SK-N-SH treated with all-trans-retinoic acid at 6 μM for 48 hours (cell line): ENCODE data around the gene FNDC3B.

Source experiments
- RARB ChIP-seq: fragments of 250-450 bp; sonication (Bioruptor Pico); IDR thresholded peaks from 2 replicates; pipeline ENCODE4 v1.8.0; 2021; ENCODE audit warnings: mild to moderate bottlenecking, moderate library complexity
- SNAI2 ChIP-seq: fragments of 250-450 bp; sonication (Bioruptor Pico); IDR thresholded peaks from 2 replicates; pipeline ENCODE4 v1.5.0; 2020; ENCODE audit warnings: mild to moderate bottlenecking, moderate library complexity
- ZC3H10 ChIP-seq: fragments of 250-450 bp; sonication (Bioruptor Pico); IDR thresholded peaks from 2 replicates; pipeline ENCODE4 v1.5.1; 2021; ENCODE audit warnings: mild to moderate bottlenecking, moderate library complexity
- ZFP3 ChIP-seq: fragments of 250-450 bp; sonication (Bioruptor Pico); IDR thresholded peaks from 2 replicates; pipeline ENCODE4 v1.5.0; 2020; ENCODE audit warnings: mild to moderate bottlenecking, moderate library complexity
- ZNF70 ChIP-seq: fragments of 450-650 bp; formaldehyde crosslinking; IDR thresholded peaks from 2 replicates; pipeline ENCODE4 v1.5.0; 2020; ENCODE audit warnings: mild to moderate bottlenecking, moderate library complexity
- ZNF8 ChIP-seq: fragments of 450-650 bp; formaldehyde crosslinking; IDR thresholded peaks from 2 replicates; pipeline ENCODE4 v1.5.0; 2020; ENCODE audit warnings: mild to moderate bottlenecking, moderate library complexity
- TF ChIP-seq, protein P1 (sequence below): fragments of 250-450 bp; sonication (Bioruptor Pico); IDR thresholded peaks from 2 replicates; pipeline ENCODE4 v1.5.1; 2021; ENCODE audit warnings: mild to moderate bottlenecking, moderate library complexity
- TF ChIP-seq, protein P2 (sequence below): fragments of 250-450 bp; sonication (Bioruptor Pico); IDR thresholded peaks from 2 replicates; pipeline ENCODE4 v1.8.0; 2020; ENCODE audit warnings: mild to moderate bottlenecking, moderate library complexity, borderline replicate concordance
- TF ChIP-seq, protein P3 (sequence below): fragments of 250-450 bp; sonication (Bioruptor Pico); IDR thresholded peaks from 2 replicates; pipeline ENCODE4 v1.5.1; 2020; ENCODE audit warnings: low read depth, mild to moderate bottlenecking, moderate library complexity
- TF ChIP-seq, protein P4 (sequence below): fragments of 250-450 bp; sonication (Bioruptor Pico); IDR thresholded peaks from 2 replicates; pipeline ENCODE4 v1.8.0; 2021; ENCODE audit warnings: low read depth, mild to moderate bottlenecking, moderate library complexity, borderline replicate concordance

DNA sequence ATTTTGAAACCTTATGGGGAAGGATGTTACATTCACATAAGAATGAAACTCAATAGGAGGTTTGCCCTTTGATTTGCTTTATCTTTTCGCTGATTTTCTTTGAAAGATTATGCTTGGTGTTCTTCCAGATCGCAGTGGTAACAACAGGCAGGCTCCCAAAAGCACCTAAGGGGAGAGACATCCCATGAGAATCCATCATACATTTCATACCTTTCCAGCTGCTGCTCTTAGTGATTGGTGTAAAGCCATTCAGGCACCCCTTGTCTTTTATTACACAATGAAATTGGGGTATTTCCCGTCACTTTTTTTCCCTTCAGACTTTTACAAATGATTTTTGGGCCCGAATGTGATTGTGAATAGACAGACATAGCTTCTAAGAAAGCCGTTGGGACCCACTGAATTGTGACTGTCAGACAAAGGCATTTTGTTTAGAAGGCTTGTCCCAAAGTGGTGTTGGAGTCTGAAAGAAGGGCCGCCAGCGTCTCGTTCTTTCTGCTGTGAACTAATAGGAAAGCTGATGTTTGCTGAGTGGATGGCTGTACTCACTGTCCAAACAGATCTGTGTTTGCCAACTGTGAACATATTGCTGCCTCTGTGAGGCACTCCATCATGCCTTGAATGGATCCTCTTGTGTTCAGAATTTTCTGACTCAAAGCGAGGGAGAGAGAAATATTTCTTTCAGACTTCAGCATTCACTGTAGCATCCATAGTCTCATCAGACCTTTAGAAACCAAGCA is 164.3 kb downstream of the FNDC3B start:
- TF ChIP-seq, protein P1, sequence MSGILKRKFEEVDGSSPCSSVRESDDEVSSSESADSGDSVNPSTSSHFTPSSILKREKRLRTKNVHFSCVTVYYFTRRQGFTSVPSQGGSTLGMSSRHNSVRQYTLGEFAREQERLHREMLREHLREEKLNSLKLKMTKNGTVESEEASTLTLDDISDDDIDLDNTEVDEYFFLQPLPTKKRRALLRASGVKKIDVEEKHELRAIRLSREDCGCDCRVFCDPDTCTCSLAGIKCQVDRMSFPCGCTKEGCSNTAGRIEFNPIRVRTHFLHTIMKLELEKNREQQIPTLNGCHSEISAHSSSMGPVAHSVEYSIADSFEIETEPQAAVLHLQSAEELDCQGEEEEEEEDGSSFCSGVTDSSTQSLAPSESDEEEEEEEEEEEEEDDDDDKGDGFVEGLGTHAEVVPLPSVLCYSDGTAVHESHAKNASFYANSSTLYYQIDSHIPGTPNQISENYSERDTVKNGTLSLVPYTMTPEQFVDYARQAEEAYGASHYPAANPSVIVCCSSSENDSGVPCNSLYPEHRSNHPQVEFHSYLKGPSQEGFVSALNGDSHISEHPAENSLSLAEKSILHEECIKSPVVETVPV (CRISPR knock-in tag), result no peak
- TF ChIP-seq ZNF8 (CRISPR knock-in tag) (no peak), SNAI2 (CRISPR knock-in tag) (no peak), ZFP3 (CRISPR knock-in tag) (no peak), ZNF70 (CRISPR knock-in tag) (no peak), ZC3H10 (no peak), RARB (CRISPR knock-in tag) (no peak)
- TF ChIP-seq, protein P2, sequence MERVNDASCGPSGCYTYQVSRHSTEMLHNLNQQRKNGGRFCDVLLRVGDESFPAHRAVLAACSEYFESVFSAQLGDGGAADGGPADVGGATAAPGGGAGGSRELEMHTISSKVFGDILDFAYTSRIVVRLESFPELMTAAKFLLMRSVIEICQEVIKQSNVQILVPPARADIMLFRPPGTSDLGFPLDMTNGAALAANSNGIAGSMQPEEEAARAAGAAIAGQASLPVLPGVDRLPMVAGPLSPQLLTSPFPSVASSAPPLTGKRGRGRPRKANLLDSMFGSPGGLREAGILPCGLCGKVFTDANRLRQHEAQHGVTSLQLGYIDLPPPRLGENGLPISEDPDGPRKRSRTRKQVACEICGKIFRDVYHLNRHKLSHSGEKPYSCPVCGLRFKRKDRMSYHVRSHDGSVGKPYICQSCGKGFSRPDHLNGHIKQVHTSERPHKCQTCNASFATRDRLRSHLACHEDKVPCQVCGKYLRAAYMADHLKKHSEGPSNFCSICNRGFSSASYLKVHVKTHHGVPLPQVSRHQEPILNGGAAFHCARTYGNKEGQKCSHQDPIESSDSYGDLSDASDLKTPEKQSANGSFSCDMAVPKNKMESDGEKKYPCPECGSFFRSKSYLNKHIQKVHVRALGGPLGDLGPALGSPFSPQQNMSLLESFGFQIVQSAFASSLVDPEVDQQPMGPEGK (CRISPR knock-in tag), result no peak
- TF ChIP-seq, protein P3, sequence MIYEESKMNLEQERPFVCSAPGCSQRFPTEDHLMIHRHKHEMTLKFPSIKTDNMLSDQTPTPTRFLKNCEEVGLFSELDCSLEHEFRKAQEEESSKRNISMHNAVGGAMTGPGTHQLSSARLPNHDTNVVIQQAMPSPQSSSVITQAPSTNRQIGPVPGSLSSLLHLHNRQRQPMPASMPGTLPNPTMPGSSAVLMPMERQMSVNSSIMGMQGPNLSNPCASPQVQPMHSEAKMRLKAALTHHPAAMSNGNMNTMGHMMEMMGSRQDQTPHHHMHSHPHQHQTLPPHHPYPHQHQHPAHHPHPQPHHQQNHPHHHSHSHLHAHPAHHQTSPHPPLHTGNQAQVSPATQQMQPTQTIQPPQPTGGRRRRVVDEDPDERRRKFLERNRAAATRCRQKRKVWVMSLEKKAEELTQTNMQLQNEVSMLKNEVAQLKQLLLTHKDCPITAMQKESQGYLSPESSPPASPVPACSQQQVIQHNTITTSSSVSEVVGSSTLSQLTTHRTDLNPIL (CRISPR knock-in tag), result no peak
- TF ChIP-seq, protein P4, sequence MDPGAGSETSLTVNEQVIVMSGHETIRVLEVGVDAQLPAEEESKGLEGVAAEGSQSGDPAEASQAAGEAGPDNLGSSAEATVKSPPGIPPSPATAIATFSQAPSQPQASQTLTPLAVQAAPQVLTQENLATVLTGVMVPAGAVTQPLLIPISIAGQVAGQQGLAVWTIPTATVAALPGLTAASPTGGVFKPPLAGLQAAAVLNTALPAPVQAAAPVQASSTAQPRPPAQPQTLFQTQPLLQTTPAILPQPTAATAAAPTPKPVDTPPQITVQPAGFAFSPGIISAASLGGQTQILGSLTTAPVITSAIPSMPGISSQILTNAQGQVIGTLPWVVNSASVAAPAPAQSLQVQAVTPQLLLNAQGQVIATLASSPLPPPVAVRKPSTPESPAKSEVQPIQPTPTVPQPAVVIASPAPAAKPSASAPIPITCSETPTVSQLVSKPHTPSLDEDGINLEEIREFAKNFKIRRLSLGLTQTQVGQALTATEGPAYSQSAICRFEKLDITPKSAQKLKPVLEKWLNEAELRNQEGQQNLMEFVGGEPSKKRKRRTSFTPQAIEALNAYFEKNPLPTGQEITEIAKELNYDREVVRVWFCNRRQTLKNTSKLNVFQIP, result no peak
